ENCODE results near the gene F7.

- TF ChIP-seq CTCF (conservative IDR thresholded peaks at IDR 0.05 in 1 of 2, IDR thresholded peaks at IDR 0.05 in 1 of 2; ENCODE audit: low read depth in 1 of 2, low read length in 2 of 2) (no peak), EZH2 (IDR thresholded peaks at IDR 0.05; ENCODE audit: low read length, missing control alignments) (no peak)
These were observed 10.2 kb upstream of the F7 start for GRCh38 chr13:113095146-113096051.

All from fibroblast of lung (primary cell).